ENCODE measurements around the gene EBF3. TPM values are rescaled to one million over a fixed set of nuclear protein-coding genes. Genes with fewer than 3 reads are reported as not detected.

Gene EBF3
- total RNA-seq, 2 experiments from 2014 or later: not detected

DNA sequence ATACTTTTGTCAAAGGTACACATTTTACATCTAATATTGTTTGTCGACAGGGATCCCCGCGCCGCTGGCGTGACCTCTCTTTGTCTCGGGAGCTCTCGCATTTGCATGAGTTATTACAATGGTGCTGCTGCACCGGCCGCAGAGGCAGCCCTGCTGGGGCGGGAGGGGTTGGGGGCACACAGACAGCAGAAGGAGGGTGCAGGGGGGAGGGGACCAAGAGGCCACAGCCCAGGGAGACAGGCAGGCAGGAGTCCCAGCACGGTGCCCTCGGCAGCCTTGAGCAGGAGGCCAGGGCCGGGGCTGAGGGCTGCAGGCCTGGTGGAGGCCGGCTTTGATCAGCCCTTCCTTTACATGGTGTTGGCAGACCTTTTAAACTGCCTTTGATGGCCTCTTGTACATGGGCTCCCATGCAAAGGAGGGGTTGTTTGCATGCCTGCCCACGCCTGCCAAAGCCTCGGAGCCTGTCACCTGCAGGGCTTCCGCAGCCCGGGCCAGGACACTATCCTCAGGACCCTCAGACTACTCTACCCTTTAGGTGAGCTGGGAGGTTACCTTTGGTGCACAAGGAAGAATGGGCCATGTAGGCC is 95.5 kb downstream of the EBF3 start:
- no peaks in the 10 kb centered on the region for H3K36me3 Mint-ChIP-seq
- H3K27ac Mint-ChIP-seq: no peak overlapping the region
- peaks cover 2% of the 10 kb centered on the region for H3K27me3 Mint-ChIP-seq
- DNase-seq: no peak
- peaks cover 3% of the 10 kb centered on the region for H3K4me1 Mint-ChIP-seq (ENCODE audit: low read depth)
- CTCF ChIA-PET: interaction anchor here (1.5 kb wide), 1 partner anchor 21 kb away, joined by 5 read pairs; no protein-coding TSS in a partner anchor
- POLR2A ChIA-PET: no interaction called here
- H3K9me3 Mint-ChIP-seq: no peaks in the 10 kb centered on the region
- H3K4me3 Mint-ChIP-seq: no peak overlapping the region
- intact Hi-C loops (cut with micrococcal nuclease): no loop called here

DNA sequence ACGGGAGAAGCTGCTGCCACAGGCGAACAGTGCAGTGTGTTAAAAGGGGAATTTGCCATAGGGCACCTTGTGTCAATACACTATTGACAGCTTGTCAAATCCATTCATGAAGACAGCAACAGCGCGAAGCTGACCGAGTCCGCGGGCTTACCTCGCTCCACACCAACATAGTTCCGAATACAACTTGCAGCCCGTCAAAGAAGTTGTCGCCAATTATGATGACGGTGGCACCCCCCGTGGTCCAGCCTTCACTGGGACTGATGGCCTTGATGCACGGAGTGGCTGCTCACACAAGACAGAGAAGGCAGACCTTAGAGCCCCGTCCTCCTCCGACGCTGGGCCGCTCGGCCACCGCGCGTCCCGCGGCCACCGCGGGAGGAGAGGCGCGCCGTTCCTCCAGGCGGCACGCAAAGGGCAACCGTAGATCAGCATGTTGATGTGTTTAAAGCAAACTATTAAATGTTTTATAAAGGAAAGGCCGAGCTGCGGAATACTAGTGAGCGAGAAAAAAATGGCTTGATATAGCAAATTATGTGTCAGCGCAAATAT is 96.4 kb downstream of the EBF3 start:
- Mint-ChIP-seq H3K27ac (no peak overlapping the region), H3K9me3 (no peaks in the 10 kb centered on the region), H3K36me3 (no peaks in the 10 kb centered on the region), H3K27me3 (peaks cover 2% of the 10 kb centered on the region), H3K4me3 (no peak overlapping the region), H3K4me1 (ENCODE audit: low read depth) (peaks cover 3% of the 10 kb centered on the region)
- ChIA-PET POLR2A (no interaction called here), CTCF (interaction anchor here (1.0 to 1.5 kb wide), 2 partner anchors 10 to 21 kb away, joined by 3 to 5 read pairs; no protein-coding TSS in a partner anchor)
- intact Hi-C loops (cut with micrococcal nuclease): no loop called here
- no peak for DNase-seq

DNA sequence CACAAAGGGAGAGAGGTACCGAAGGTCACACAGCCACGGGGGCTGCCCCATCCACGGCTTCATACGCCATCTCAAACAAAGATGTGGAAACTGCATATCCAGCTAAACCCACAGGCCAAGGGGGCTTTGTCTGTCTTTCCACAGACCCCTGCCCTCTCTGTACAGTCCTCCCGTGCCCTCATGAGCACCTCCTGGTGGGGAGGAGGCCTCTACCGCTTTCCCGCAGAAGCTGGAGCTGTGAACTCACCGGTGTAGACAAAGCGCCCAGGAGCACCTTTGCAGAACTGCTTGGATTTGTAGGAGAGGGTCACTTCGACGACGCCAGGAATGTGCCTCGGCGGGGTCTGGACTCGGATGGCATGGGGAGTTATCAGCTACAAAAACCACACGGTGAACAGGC is 97.2 kb downstream of the EBF3 start:
- intact Hi-C loops (cut with micrococcal nuclease): no loop called here
- Mint-ChIP-seq H3K4me3 (no peak overlapping the region), H3K27ac (no peak overlapping the region), H3K9me3 (no peaks in the 10 kb centered on the region), H3K36me3 (no peaks in the 10 kb centered on the region), H3K4me1 (ENCODE audit: low read depth) (peaks cover 3% of the 10 kb centered on the region), H3K27me3 (peaks cover 2% of the 10 kb centered on the region)
- ChIA-PET CTCF (interaction anchor here (1.0 kb wide), 1 partner anchor 11 kb away, joined by 3 read pairs; no protein-coding TSS in a partner anchor), POLR2A (no interaction called here)
- no peak for DNase-seq

DNA sequence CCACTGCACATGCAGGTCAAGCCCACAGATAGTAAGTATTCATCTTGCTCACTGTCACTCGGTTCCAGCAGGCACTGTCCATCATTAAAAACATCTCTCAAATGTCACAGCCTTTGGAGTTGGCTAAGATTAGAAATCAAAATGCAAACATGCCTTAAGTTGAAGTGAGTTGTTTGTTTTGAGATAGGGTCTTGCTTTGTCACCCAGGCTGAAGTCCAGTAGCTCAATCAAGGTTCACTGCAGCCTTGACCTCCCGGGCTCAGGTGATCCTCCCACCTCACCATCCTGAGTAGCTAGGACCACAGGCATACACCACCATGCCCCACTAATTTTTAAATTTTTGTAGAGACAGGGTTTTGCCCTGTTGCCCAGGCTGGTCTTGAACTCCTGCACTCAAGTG is 98.1 kb downstream of the EBF3 start:
- intact Hi-C loops (cut with micrococcal nuclease): no loop called here
- DNase-seq: no peak
- H3K36me3 Mint-ChIP-seq: no peaks in the 10 kb centered on the region
- ChIA-PET CTCF (no interaction called here), POLR2A (no interaction called here)
- H3K4me1 Mint-ChIP-seq (ENCODE audit: low read depth): no peaks in the 10 kb centered on the region
- no peaks in the 10 kb centered on the region for H3K9me3 Mint-ChIP-seq
- no peak overlapping the region for H3K27ac Mint-ChIP-seq
- no peak overlapping the region for H3K4me3 Mint-ChIP-seq
- H3K27me3 Mint-ChIP-seq: peaks cover 2% of the 10 kb centered on the region

DNA sequence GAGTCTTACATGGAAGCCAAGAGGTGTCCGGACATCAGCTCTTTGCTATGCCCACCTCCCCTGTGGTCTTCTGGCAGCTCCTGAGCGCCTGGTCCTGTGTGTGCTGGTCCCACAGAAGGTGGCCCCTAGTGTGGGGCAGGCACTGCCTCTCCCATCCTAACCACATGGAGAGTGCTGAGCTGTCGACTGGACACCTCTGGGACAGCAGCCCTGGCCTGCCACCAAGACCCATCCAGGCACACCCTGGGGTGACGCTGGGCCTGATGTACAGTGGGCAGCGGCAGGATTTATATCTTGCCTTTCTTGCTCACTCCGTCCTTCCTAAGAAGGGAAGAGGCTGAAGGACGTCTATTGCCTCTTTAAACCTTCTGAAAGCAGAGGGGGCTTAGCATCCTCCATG is 98.7 kb downstream of the EBF3 start:
- Mint-ChIP-seq H3K4me1 (ENCODE audit: low read depth) (no peaks in the 10 kb centered on the region), H3K27ac (no peak overlapping the region), H3K4me3 (no peak overlapping the region), H3K9me3 (no peaks in the 10 kb centered on the region), H3K27me3 (peaks cover 2% of the 10 kb centered on the region), H3K36me3 (no peaks in the 10 kb centered on the region)
- CTCF ChIA-PET: no interaction called here
- DNase-seq: no peak
- intact Hi-C loops (cut with micrococcal nuclease): no loop called here
- POLR2A ChIA-PET: no interaction called here

DNA sequence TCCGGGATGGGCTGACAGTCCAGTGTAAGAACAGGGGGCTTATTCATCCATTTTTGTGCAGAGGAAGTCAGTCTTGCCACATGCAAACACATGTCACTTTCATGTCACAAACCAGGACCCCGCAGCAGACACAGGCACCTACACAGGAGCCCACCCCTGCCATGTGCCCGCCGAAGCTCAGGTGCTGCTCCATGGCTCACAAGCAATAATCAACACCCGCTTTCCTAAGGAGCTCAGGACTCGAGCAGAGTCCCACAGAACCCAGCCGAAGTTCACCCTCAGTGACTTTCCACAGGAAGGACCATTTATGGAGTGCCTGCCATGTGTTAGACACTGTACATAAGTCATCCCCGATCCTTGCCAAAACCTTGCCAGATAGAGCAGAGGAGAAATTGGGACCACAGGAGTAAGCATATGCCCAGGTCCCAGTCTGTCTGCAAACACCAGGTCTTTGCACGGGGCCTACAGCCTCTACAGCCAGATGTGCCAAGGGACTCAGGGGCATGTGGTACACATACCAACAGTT is 99.4 kb downstream of the EBF3 start:
- intact Hi-C loops (cut with micrococcal nuclease): no loop called here

DNA sequence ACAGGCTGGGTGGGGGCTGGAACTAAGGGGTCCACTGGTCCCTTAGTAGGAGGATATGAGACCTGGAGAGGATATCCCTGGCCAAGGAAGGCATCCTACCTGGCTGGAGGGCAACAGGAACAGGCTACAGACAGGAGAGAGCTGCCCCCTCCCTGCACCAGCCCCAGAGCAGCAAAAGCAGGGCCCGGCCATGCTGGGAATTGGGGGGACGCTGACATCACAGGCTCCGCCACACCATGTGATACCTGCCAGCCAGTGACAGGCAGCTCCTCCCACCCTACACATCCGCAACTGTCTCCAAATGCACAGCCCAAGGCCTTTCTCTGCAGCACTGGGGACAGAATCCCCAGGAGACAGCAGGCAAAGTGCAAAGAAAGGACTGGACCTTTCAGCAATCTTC is 100.0 kb downstream of the EBF3 start:
- Mint-ChIP-seq H3K9me3 (no peaks in the 10 kb centered on the region), H3K27me3 (no peaks in the 10 kb centered on the region), H3K36me3 (no peaks in the 10 kb centered on the region), H3K4me1 (ENCODE audit: low read depth) (no peaks in the 10 kb centered on the region), H3K27ac (no peak overlapping the region), H3K4me3 (no peak overlapping the region)
- DNase-seq: no peak
- ChIA-PET CTCF (no interaction called here), POLR2A (no interaction called here)
- intact Hi-C loops (cut with micrococcal nuclease): no loop called here

More for the DNA sequence above, 99.4 kb downstream of the EBF3 start:
- no peaks in the 10 kb centered on the region for H3K36me3 Mint-ChIP-seq
- CTCF ChIA-PET: no interaction called here
- no peaks in the 10 kb centered on the region for H3K27me3 Mint-ChIP-seq
- H3K9me3 Mint-ChIP-seq: no peaks in the 10 kb centered on the region
- POLR2A ChIA-PET: no interaction called here
- DNase-seq: no peak
- H3K4me1 Mint-ChIP-seq (ENCODE audit: low read depth): no peaks in the 10 kb centered on the region
- H3K4me3 Mint-ChIP-seq: no peak overlapping the region
- H3K27ac Mint-ChIP-seq: no peak overlapping the region

DNA sequence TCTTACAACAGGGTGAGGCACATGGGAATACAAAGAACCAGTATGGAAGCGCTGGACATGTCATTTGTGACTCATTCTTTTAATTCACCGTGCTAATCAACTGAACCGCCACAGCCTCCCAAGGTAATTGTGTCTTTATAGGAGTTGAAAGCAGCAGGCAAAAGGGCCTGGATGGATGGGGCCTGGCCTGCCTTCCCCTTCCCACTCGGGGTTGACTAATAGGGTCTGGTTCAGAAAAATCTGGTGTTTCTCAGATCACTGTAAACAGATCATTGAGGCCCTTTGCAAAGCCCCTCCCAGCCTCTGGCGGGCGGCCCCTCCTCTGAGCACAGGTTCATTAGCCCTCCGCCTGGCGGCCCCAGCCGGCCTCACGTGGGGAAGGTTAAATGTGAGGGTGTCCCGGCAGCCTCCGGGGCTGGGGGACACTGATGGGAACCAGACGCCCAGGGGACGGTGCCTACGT is 100.8 kb downstream of the EBF3 start:
- no peaks in the 10 kb centered on the region for H3K9me3 Mint-ChIP-seq
- no peaks in the 10 kb centered on the region for H3K36me3 Mint-ChIP-seq
- no peaks in the 10 kb centered on the region for H3K27me3 Mint-ChIP-seq
- no peak overlapping the region for H3K27ac Mint-ChIP-seq
- DNase-seq: no peak
- H3K4me3 Mint-ChIP-seq: no peak overlapping the region
- intact Hi-C loops (cut with micrococcal nuclease): no loop called here
- POLR2A ChIA-PET: no interaction called here
- CTCF ChIA-PET: no interaction called here
- no peaks in the 10 kb centered on the region for H3K4me1 Mint-ChIP-seq (ENCODE audit: low read depth)

DNA sequence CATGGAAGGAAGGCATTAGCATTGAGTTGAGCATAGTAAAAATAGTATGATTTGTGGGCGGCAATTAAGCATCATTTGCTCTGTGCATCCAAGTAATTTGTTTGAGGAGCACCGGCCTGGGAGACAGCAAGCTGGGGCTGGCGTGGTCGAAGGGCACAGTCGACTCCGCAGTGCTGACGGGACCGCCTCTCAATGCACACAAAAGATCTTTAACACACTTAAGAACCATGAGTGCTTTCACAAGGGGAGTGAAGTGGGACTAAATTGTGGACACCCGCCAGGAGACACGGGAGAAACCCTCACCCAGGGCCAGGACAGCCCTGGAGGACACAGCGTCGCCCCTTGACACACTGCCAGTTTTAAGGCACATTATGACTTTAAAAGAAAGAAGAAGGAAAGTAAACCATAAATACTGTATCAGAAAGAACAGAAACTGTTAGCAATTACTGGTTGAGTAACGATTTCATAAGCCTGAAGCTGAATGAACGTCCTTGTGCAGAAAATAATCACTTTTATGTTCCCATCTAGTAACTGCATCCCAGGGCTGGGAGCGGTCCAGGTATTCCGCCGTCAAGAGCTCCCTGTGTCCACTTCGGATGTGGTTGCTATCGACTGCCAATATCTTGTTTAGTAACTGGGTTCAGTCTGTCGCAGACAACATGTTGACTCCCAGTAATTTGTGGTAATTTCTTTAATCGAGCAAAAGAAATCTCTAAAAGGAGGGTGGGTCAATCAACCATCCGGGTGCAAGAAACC is 102.1 kb downstream of the EBF3 start:
- intact Hi-C loops (cut with micrococcal nuclease): no loop called here
- DNase-seq: no peak
- ChIA-PET POLR2A (no interaction called here), CTCF (no interaction called here)
- no peaks in the 10 kb centered on the region for H3K9me3 Mint-ChIP-seq
- H3K27me3 Mint-ChIP-seq: no peaks in the 10 kb centered on the region
- no peak overlapping the region for H3K4me3 Mint-ChIP-seq
- H3K4me1 Mint-ChIP-seq (ENCODE audit: low read depth): no peaks in the 10 kb centered on the region
- no peak overlapping the region for H3K27ac Mint-ChIP-seq
- H3K36me3 Mint-ChIP-seq: no peaks in the 10 kb centered on the region

DNA sequence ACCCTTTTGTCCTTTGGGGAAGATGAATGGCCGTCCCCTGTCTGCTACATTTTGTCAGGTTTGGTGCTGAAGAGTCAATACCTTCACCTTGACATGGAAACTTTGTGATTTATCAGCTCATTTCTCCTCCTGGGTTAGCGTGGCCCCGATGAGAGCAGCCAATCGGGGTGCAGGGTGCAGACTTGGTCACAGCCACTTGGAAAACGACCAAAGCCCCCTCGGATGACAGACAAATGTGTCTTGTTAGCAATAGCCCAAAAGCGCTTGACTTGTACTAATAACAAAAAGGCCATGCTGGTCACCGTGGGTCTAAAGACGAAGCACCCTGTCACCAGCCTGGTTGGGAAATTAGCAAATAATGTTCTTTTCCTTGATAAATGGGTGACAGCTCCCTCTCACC is 103.7 kb downstream of the EBF3 start:
- Mint-ChIP-seq H3K9me3 (no peaks in the 10 kb centered on the region), H3K27ac (no peak overlapping the region), H3K27me3 (no peaks in the 10 kb centered on the region), H3K4me3 (no peak overlapping the region), H3K4me1 (ENCODE audit: low read depth) (no peaks in the 10 kb centered on the region), H3K36me3 (no peaks in the 10 kb centered on the region)
- ChIA-PET CTCF (interaction anchor here (0.7 kb wide), 1 partner anchor 30 kb away, joined by 3 read pairs; no protein-coding TSS in a partner anchor), POLR2A (no interaction called here)
- no peak for DNase-seq
- intact Hi-C loops (cut with micrococcal nuclease): no loop called here

DNA sequence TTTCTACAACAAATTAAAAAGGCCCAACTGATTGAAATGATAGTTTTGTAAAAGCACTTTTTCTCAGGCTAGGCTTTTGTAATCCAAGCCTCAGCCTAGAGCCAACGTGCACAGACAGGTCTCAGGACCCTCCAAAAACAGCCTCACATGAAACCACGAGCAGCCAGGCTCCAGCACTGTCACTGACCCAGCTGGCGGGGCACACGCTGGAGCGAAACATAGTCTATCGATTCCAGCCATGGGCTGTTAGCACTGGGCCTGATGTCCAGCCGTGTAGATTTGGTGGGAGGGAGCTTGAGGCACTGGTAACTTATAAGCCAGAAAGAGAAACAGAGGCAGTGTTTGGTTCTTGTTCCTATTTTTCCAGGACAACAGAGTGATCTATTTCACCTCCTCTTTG is 104.5 kb downstream of the EBF3 start:
- H3K27me3 Mint-ChIP-seq: no peaks in the 10 kb centered on the region
- DNase-seq: no peak
- H3K36me3 Mint-ChIP-seq: no peaks in the 10 kb centered on the region
- CTCF ChIA-PET: no interaction called here
- POLR2A ChIA-PET: no interaction called here
- intact Hi-C loops (cut with micrococcal nuclease): no loop called here
- no peaks in the 10 kb centered on the region for H3K4me1 Mint-ChIP-seq (ENCODE audit: low read depth)
- H3K4me3 Mint-ChIP-seq: no peak overlapping the region
- no peak overlapping the region for H3K27ac Mint-ChIP-seq
- no peaks in the 10 kb centered on the region for H3K9me3 Mint-ChIP-seq

DNA sequence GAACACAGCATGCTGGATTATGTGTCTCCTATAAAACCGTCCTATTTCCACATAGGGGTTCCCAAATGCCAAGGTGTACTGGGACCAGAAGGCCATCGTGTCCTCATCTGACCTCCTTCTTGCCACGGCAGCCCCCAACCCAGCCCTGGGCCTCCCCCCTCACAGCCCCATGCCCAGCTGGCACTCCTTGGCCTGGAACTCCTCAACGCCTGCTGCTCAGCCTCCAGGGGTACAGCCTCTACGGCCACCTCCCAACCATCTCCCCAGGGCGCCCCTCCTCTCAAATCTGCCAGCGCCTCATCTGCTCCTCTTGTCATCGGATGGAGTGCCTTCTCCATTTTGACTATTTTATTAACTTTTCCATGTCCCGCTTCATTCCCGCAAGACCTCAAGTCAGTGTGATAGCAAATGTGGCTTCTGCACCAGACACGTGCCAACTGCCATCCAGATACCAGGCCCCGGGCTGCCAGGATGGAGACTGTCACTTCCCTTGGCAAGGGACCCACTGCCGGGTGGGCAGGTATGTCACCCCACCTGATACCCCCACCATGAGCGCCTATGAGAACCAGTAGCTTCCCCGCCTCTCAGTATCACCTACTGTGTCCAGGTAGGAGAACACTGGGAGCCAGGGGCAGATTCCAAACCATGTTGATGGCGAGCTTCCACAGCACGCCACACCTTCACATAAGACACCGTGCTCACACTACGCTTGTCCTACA is 106.7 kb downstream of the EBF3 start:
- H3K9me3 Mint-ChIP-seq: no peaks in the 10 kb centered on the region
- no peak overlapping the region for H3K4me3 Mint-ChIP-seq
- POLR2A ChIA-PET: no interaction called here
- H3K27ac Mint-ChIP-seq: no peak overlapping the region
- H3K36me3 Mint-ChIP-seq: no peaks in the 10 kb centered on the region
- no peaks in the 10 kb centered on the region for H3K4me1 Mint-ChIP-seq (ENCODE audit: low read depth)
- intact Hi-C loops (cut with micrococcal nuclease): no loop called here
- CTCF ChIA-PET: no interaction called here
- no peaks in the 10 kb centered on the region for H3K27me3 Mint-ChIP-seq
- no peak for DNase-seq
